WTC11 (cell line): ENCODE results near the gene SGSH. TPM values are rescaled to one million over a fixed set of nuclear protein-coding genes. Genes with fewer than 3 reads are reported as not detected.
A peak's percentile ranks its signal among the peaks of the same experiment; 100 is the strongest.

Experiments
- ATAC-seq: fragments of 200-7000 bp; cut with Tn5 transposase; 2 replicates; pipeline ENCODE4 v1.10.0; 2021; ENCODE audit warnings: mild to moderate bottlenecking, moderate library complexity
- Bru-seq: library from RNA; stranded (reverse); fragments of 400-500 nt; gene quantifications from one replicate; lab custom pipeline; 2021; lab: Mats Ljungman, UMichigan
- CTCF ChIA-PET: fragments of 300-600 bp; sonication (Branson Sonifier 250); formaldehyde crosslinking; loops from one replicate; lab custom pipeline; 2021; ENCODE audit warnings: antibody characterized with exemption; lab: Charles Lee
- POLR2A ChIA-PET: fragments of 350-600 bp; sonication (Branson Sonifier 250); formaldehyde crosslinking; loops from one replicate; lab custom pipeline; 2021; ENCODE audit warnings: antibody characterized with exemption; lab: Charles Lee
- DNase-seq: peaks from one replicate; pipeline ENCODE4 v3.0.0; 2021; ENCODE audit warnings: low spot score
- H3K27ac Mint-ChIP-seq: 2 replicates; pipeline ENCODE4 v1.8.0; 2021; ENCODE audit warnings: mixed read lengths
- H3K27me3 Mint-ChIP-seq: 2 replicates; pipeline ENCODE4 v1.8.0; 2021; ENCODE audit warnings: low read depth, mild to moderate bottlenecking, moderate library complexity, mixed read lengths
- H3K36me3 Mint-ChIP-seq: 2 replicates; pipeline ENCODE4 v1.8.0; 2021; ENCODE audit warnings: mixed read lengths
- H3K4me1 Mint-ChIP-seq: 2 replicates; pipeline ENCODE4 v1.8.0; 2022; ENCODE audit warnings: mixed read lengths
- H3K4me3 Mint-ChIP-seq: 2 replicates; pipeline ENCODE4 v1.8.0; 2021; ENCODE audit warnings: mild to moderate bottlenecking, moderate library complexity, mixed read lengths
- H3K9me3 Mint-ChIP-seq: 2 replicates; pipeline ENCODE4 v1.8.0; 2021; ENCODE audit warnings: mixed read lengths
- ESRRA ChIP-seq: sonication (generic); formaldehyde crosslinking; IDR thresholded peaks from 2 replicates; pipeline ENCODE4 v1.8.1; 2022; ENCODE audit warnings: mild to moderate bottlenecking, missing genetic modification reagents, borderline replicate concordance
- FOXK1 ChIP-seq: sonication (generic); formaldehyde crosslinking; IDR thresholded peaks from 2 replicates; pipeline ENCODE4 v1.8.0; 2022; ENCODE audit warnings: mild to moderate bottlenecking, moderate library complexity, missing genetic modification reagents
- FOXP1 ChIP-seq: sonication (generic); formaldehyde crosslinking; IDR thresholded peaks from 2 replicates; pipeline ENCODE4 v1.8.0; 2022; ENCODE audit warnings: missing genetic modification reagents, mild to moderate bottlenecking, moderate library complexity, borderline replicate concordance
- HMGA2 ChIP-seq: fragments of 250-450 bp; sonication (Bioruptor Pico); IDR thresholded peaks from 2 replicates; pipeline ENCODE4 v1.4.0; 2021; ENCODE audit warnings: mild to moderate bottlenecking, moderate library complexity
- IRF2 ChIP-seq: sonication (generic); formaldehyde crosslinking; IDR thresholded peaks from 2 replicates; pipeline ENCODE4 v1.8.0; 2022; ENCODE audit warnings: low read depth, missing genetic modification reagents, borderline replicate concordance
- MYBL2 ChIP-seq: sonication (generic); formaldehyde crosslinking; IDR thresholded peaks from 2 replicates; pipeline ENCODE4 v1.8.1; 2023; ENCODE audit warnings: mild to moderate bottlenecking, moderate library complexity, missing genetic modification reagents
- NR1H2 ChIP-seq: sonication (generic); formaldehyde crosslinking; IDR thresholded peaks from 2 replicates; pipeline ENCODE4 v1.9.0; 2021; ENCODE audit warnings: mild to moderate bottlenecking, moderate library complexity, missing genetic modification reagents
- RELA ChIP-seq: sonication (generic); formaldehyde crosslinking; IDR thresholded peaks from 2 replicates; pipeline ENCODE4 v1.8.1; 2022; ENCODE audit warnings: missing genetic modification reagents, mild to moderate bottlenecking, borderline replicate concordance
- SP1 ChIP-seq: sonication (generic); formaldehyde crosslinking; conservative IDR thresholded peaks from 2 replicates; pipeline ENCODE4 v1.8.1; 2022; ENCODE audit warnings: missing genetic modification reagents
- TP53 ChIP-seq: sonication (generic); formaldehyde crosslinking; IDR thresholded peaks from 2 replicates; pipeline ENCODE4 v1.8.1; 2023; ENCODE audit warnings: mild to moderate bottlenecking, missing genetic modification reagents
- ZNF138 ChIP-seq: sonication (generic); formaldehyde crosslinking; conservative IDR thresholded peaks from 2 replicates; pipeline ENCODE4 v1.8.1; 2022; ENCODE audit warnings: mild to moderate bottlenecking, moderate library complexity, missing genetic modification reagents
- ZNF263 ChIP-seq: sonication (generic); formaldehyde crosslinking; IDR thresholded peaks from 2 replicates; pipeline ENCODE4 v1.8.1; 2022; ENCODE audit warnings: low read depth, mild to moderate bottlenecking, moderate library complexity, missing genetic modification reagents
- ZNF416 ChIP-seq: fragments of 250-450 bp; sonication (Bioruptor Pico); IDR thresholded peaks from 2 replicates; pipeline ENCODE4 v1.9.0; 2021; ENCODE audit warnings: mild to moderate bottlenecking, inconsistent platforms
- ZNF423 ChIP-seq: fragments of 250-450 bp; sonication (Bioruptor Pico); IDR thresholded peaks from 2 replicates; pipeline ENCODE4 v2.1.2; 2022; ENCODE audit warnings: mild to moderate bottlenecking, moderate library complexity
- long read RNA-seq, 3 experiments: library from RNA in 1 of 3; library from capped mRNA in 1 of 3; library from polyadenylated mRNA in 1 of 3; unstranded in 2 of 3; stranded (forward) in 1 of 3; transcript quantifications; one replicate each; pipeline ENCODE4 v2.0.0, GENCODE V29; 2021
- total RNA-seq: library from RNA; stranded (reverse); gene quantifications from 3 replicates; pipeline ENCODE4 v1.2.3, GENCODE V29; 2021
- TF ChIP-seq, protein P1 (sequence below): sonication (generic); formaldehyde crosslinking; IDR thresholded peaks from 2 replicates; pipeline ENCODE4 v1.8.0; 2022; ENCODE audit warnings: mild to moderate bottlenecking, missing genetic modification reagents
- TF ChIP-seq, protein P2 (sequence below): sonication (generic); formaldehyde crosslinking; IDR thresholded peaks from 2 replicates; pipeline ENCODE4 v1.8.1; 2023; ENCODE audit warnings: mild to moderate bottlenecking, missing genetic modification reagents
- TF ChIP-seq, protein P3 (sequence below): sonication (generic); formaldehyde crosslinking; IDR thresholded peaks from 2 replicates; pipeline ENCODE4 v1.8.1; 2023; ENCODE audit warnings: mild to moderate bottlenecking, missing genetic modification reagents, moderate library complexity
- TF ChIP-seq, protein P4 (sequence below): sonication (generic); formaldehyde crosslinking; IDR thresholded peaks from 2 replicates; pipeline ENCODE4 v1.8.1; 2023; ENCODE audit warnings: mild to moderate bottlenecking, missing genetic modification reagents
- TF ChIP-seq, protein P5 (sequence below): sonication (generic); formaldehyde crosslinking; IDR thresholded peaks from 2 replicates; pipeline ENCODE4 v1.8.0; 2022; ENCODE audit warnings: mild to moderate bottlenecking, missing genetic modification reagents
- TF ChIP-seq, protein P6 (sequence below): sonication (generic); formaldehyde crosslinking; IDR thresholded peaks from 2 replicates; pipeline ENCODE4 v1.8.0; 2023; ENCODE audit warnings: missing genetic modification reagents, mild to moderate bottlenecking, borderline replicate concordance
- TF ChIP-seq, protein P7 (sequence below): sonication (generic); formaldehyde crosslinking; IDR thresholded peaks from 2 replicates; pipeline ENCODE4 v1.8.0; 2022; ENCODE audit warnings: mild to moderate bottlenecking, missing genetic modification reagents
- TF ChIP-seq, protein P8 (sequence below): sonication (generic); formaldehyde crosslinking; IDR thresholded peaks from 2 replicates; pipeline ENCODE4 v1.8.1; 2022; ENCODE audit warnings: low read depth, mild to moderate bottlenecking, moderate library complexity, missing genetic modification reagents, borderline replicate concordance

The SGSH gene
- total RNA-seq (22.0 to 27.7 TPM (median 22.0 TPM) in 3 replicates), Bru-seq, nascent RNA (percentile 57 among the genes with signal in this experiment)
- long read RNA-seq, experiment 1, transcript SGSH-201 (8 exons, 2,784 nt), result major isoform, 39 of 80 reads
- long read RNA-seq, experiment 1, partial matches to known transcripts, result 17 of 80 reads
- long read RNA-seq, experiment 1, other reads (novel, unspliced or antisense), result 23 of 80 reads
- long read RNA-seq, experiment 2, partial matches to known transcripts, result 3 of 8 reads
- long read RNA-seq, experiment 2, other reads (novel, unspliced or antisense), result 2 of 8 reads
- long read RNA-seq, experiment 3, partial matches to known transcripts, result 0 of 1 reads
- long read RNA-seq, experiment 3, other reads (novel, unspliced or antisense), result 0 of 1 reads

DNA sequence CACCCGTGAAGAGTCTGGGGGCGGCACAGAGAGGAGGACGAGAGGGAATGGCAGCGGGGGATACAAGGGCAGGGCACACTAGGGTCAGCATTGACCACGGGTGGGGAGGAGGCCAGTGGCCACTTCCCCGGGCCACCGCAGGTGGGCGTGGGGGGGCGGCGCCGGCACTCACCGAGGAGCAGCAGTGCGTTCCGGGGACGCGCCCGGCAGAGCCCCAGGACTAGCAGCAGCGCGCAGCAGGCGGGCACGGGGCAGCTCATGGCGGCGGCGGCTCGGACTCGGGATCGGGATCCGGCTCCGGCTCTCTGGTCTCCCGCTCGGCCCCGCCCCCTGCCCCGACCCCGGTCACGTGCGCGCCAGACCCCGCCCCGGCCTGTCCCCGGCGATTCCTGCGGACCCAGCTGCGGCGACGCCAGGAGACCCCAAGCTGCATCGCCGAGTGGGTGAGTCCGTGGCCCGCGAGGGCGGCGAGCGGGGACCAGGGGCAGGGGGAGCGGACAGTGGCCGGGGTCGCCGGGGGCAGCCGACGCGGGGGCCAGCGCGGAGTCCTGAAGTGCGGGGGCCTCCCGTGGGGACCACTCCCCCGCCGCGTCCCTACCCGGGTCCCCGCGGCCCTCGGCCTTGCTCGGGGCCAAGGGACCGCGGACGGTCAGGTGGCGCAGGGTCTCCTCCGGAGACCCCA lies at the start of gene SGSH, which contains the start of gene SLC26A11:
Gene SGSH, minus strand, starts transcription at position 280 of the 682 bp plus-strand sequence. Its CDS starts 20 bp downstream, at position 260.
Gene SLC26A11, plus strand, starts transcription at position 374 of the 682 bp plus-strand sequence. CDS start 1,134 bp downstream, outside the sequence.
- ChIA-PET CTCF (interaction anchor here (0.6 to 1.8 kb wide), 11 partner anchors 14 to 1073 kb away, joined by 3 to 8 read pairs (median 3); partner anchors contain the start of gene GAA), POLR2A (no interaction called here)
- H3K4me1 Mint-ChIP-seq, result peaks cover 19% of the 10 kb centered on the region
- peak within 1 kb of the TSS; percentile 91 for H3K4me3 Mint-ChIP-seq
- peak within 1 kb of the TSS; percentile 63; the same call in 1 of the 2 replicates for H3K27ac Mint-ChIP-seq
- H3K36me3 Mint-ChIP-seq, result peaks cover 7% of the 10 kb centered on the region
- no peaks in the 10 kb centered on the region for H3K27me3 Mint-ChIP-seq
- no peaks in the 10 kb centered on the region for H3K9me3 Mint-ChIP-seq
- DNase-seq, result peak; percentile 91
- peak; percentile 84 for ATAC-seq
- TF ChIP-seq HMGA2 (no peak), FOXK1 (CRISPR knock-in tag) (peak; percentile 52), ZNF416 (no peak), ESRRA (CRISPR knock-in tag) (no peak), IRF2 (CRISPR knock-in tag) (no peak; the same call in 1 of the 2 replicates), NR1H2 (CRISPR knock-in tag) (no peak), TP53 (0 out of 2 replicates have a peak, but pooled peaks have one; percentile 32), FOXP1 (CRISPR knock-in tag) (0 out of 2 replicates have a peak, but pooled peaks have one; percentile 49), RELA (CRISPR knock-in tag) (no peak), ZNF138 (CRISPR knock-in tag) (no peak), MYBL2 (CRISPR knock-in tag) (0 out of 2 replicates have a peak, but pooled peaks have one; percentile 38), SP1 (peak; percentile 90), ZNF263 (CRISPR knock-in tag) (no peak), ZNF423 (CRISPR knock-in tag) (0 out of 2 replicates have a peak, but pooled peaks have one; percentile 41)
- TF ChIP-seq, protein P1, sequence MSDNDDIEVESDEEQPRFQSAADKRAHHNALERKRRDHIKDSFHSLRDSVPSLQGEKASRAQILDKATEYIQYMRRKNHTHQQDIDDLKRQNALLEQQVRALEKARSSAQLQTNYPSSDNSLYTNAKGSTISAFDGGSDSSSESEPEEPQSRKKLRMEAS (CRISPR knock-in tag), result peak; percentile 62; the same call in 1 of the 2 replicates
- TF ChIP-seq, protein P2, sequence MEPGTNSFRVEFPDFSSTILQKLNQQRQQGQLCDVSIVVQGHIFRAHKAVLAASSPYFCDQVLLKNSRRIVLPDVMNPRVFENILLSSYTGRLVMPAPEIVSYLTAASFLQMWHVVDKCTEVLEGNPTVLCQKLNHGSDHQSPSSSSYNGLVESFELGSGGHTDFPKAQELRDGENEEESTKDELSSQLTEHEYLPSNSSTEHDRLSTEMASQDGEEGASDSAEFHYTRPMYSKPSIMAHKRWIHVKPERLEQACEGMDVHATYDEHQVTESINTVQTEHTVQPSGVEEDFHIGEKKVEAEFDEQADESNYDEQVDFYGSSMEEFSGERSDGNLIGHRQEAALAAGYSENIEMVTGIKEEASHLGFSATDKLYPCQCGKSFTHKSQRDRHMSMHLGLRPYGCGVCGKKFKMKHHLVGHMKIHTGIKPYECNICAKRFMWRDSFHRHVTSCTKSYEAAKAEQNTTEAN (CRISPR knock-in tag), result peak; percentile 75; the same call in 1 of the 2 replicates
- TF ChIP-seq, protein P3, sequence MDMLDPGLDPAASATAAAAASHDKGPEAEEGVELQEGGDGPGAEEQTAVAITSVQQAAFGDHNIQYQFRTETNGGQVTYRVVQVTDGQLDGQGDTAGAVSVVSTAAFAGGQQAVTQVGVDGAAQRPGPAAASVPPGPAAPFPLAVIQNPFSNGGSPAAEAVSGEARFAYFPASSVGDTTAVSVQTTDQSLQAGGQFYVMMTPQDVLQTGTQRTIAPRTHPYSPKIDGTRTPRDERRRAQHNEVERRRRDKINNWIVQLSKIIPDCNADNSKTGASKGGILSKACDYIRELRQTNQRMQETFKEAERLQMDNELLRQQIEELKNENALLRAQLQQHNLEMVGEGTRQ, result peak; percentile 96
- TF ChIP-seq, protein P4, sequence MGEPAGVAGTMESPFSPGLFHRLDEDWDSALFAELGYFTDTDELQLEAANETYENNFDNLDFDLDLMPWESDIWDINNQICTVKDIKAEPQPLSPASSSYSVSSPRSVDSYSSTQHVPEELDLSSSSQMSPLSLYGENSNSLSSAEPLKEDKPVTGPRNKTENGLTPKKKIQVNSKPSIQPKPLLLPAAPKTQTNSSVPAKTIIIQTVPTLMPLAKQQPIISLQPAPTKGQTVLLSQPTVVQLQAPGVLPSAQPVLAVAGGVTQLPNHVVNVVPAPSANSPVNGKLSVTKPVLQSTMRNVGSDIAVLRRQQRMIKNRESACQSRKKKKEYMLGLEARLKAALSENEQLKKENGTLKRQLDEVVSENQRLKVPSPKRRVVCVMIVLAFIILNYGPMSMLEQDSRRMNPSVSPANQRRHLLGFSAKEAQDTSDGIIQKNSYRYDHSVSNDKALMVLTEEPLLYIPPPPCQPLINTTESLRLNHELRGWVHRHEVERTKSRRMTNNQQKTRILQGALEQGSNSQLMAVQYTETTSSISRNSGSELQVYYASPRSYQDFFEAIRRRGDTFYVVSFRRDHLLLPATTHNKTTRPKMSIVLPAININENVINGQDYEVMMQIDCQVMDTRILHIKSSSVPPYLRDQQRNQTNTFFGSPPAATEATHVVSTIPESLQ, result no peak
- TF ChIP-seq, protein P5, sequence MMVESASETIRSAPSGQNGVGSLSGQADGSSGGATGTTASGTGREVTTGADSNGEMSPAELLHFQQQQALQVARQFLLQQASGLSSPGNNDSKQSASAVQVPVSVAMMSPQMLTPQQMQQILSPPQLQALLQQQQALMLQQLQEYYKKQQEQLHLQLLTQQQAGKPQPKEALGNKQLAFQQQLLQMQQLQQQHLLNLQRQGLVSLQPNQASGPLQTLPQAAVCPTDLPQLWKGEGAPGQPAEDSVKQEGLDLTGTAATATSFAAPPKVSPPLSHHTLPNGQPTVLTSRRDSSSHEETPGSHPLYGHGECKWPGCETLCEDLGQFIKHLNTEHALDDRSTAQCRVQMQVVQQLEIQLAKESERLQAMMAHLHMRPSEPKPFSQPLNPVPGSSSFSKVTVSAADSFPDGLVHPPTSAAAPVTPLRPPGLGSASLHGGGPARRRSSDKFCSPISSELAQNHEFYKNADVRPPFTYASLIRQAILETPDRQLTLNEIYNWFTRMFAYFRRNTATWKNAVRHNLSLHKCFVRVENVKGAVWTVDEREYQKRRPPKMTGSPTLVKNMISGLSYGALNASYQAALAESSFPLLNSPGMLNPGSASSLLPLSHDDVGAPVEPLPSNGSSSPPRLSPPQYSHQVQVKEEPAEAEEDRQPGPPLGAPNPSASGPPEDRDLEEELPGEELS (CRISPR knock-in tag), result 0 out of 2 replicates have a peak, but pooled peaks have one; percentile 10
- TF ChIP-seq, protein P6, sequence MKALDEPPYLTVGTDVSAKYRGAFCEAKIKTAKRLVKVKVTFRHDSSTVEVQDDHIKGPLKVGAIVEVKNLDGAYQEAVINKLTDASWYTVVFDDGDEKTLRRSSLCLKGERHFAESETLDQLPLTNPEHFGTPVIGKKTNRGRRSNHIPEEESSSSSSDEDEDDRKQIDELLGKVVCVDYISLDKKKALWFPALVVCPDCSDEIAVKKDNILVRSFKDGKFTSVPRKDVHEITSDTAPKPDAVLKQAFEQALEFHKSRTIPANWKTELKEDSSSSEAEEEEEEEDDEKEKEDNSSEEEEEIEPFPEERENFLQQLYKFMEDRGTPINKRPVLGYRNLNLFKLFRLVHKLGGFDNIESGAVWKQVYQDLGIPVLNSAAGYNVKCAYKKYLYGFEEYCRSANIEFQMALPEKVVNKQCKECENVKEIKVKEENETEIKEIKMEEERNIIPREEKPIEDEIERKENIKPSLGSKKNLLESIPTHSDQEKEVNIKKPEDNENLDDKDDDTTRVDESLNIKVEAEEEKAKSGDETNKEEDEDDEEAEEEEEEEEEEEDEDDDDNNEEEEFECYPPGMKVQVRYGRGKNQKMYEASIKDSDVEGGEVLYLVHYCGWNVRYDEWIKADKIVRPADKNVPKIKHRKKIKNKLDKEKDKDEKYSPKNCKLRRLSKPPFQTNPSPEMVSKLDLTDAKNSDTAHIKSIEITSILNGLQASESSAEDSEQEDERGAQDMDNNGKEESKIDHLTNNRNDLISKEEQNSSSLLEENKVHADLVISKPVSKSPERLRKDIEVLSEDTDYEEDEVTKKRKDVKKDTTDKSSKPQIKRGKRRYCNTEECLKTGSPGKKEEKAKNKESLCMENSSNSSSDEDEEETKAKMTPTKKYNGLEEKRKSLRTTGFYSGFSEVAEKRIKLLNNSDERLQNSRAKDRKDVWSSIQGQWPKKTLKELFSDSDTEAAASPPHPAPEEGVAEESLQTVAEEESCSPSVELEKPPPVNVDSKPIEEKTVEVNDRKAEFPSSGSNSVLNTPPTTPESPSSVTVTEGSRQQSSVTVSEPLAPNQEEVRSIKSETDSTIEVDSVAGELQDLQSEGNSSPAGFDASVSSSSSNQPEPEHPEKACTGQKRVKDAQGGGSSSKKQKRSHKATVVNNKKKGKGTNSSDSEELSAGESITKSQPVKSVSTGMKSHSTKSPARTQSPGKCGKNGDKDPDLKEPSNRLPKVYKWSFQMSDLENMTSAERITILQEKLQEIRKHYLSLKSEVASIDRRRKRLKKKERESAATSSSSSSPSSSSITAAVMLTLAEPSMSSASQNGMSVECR (CRISPR knock-in tag), result peak; percentile 82; the same call in 1 of the 2 replicates
- TF ChIP-seq, protein P7, sequence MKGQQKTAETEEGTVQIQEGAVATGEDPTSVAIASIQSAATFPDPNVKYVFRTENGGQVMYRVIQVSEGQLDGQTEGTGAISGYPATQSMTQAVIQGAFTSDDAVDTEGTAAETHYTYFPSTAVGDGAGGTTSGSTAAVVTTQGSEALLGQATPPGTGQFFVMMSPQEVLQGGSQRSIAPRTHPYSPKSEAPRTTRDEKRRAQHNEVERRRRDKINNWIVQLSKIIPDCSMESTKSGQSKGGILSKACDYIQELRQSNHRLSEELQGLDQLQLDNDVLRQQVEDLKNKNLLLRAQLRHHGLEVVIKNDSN (CRISPR knock-in tag), result peak; percentile 91
- TF ChIP-seq, protein P8, sequence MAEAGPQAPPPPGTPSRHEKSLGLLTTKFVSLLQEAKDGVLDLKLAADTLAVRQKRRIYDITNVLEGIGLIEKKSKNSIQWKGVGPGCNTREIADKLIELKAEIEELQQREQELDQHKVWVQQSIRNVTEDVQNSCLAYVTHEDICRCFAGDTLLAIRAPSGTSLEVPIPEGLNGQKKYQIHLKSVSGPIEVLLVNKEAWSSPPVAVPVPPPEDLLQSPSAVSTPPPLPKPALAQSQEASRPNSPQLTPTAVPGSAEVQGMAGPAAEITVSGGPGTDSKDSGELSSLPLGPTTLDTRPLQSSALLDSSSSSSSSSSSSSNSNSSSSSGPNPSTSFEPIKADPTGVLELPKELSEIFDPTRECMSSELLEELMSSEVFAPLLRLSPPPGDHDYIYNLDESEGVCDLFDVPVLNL (CRISPR knock-in tag), result 0 out of 2 replicates have a peak, but pooled peaks have one; percentile 24
